K562 (cell line): ENCODE measurements around the gene SLC29A4. TPM values are rescaled to one million over a fixed set of nuclear protein-coding genes. Genes with fewer than 3 reads are reported as not detected.

Source experiments
- CBX3 ChIP-seq, 2 experiments: IDR thresholded peaks; 1 replicate in 1 of 2; 2 replicates in 1 of 2; pipeline ENCODE4 v1.6.1; 2012; ENCODE audit warnings: inconsistent platforms in 2 of 2, low read length in 2 of 2, borderline replicate concordance in 1 of 2, control low read depth in 1 of 2
- CHD1 ChIP-seq: fragments of 200-600 bp; sonication (generic); IDR thresholded peaks from one replicate; pipeline ENCODE4 v1.6.1; 2012; ENCODE audit warnings: mild to moderate bottlenecking, moderate library complexity, low read length, inconsistent platforms
- KDM5B ChIP-seq: fragments of 200-600 bp; sonication (generic); IDR thresholded peaks from 2 replicates; pipeline ENCODE4 v1.6.1; 2012; ENCODE audit warnings: low read depth, mild to moderate bottlenecking, moderate library complexity, low read length, control low read depth, inconsistent platforms; ENCODE audit not compliant: insufficient replicate concordance
- NELFE ChIP-seq: IDR thresholded peaks from 2 replicates; pipeline ENCODE4 v1.6.1; 2011; ENCODE audit warnings: mild to moderate bottlenecking; ENCODE audit not compliant: insufficient read depth, insufficient read length
- RBBP5 ChIP-seq: fragments of 200-600 bp; sonication (generic); IDR thresholded peaks from 2 replicates; pipeline ENCODE4 v1.6.1; 2012; ENCODE audit warnings: borderline replicate concordance, mild to moderate bottlenecking, low read length, control low read depth, inconsistent platforms; ENCODE audit not compliant: insufficient read depth, poor library complexity, severe bottlenecking
- RBM25 ChIP-seq: fragments of 200-400 bp; formaldehyde crosslinking; IDR thresholded peaks from 2 replicates; pipeline ENCODE4 v1.6.1; 2018; ENCODE audit warnings: low read length, low read depth, moderate library complexity; ENCODE audit not compliant: severe bottlenecking
- ZBTB11 ChIP-seq, 3 experiments: fragments of 200-800 bp in 1 of 3; fragments of 250-450 bp in 1 of 3; fragments of 450-650 bp in 1 of 3; sonication (Bioruptor Pico) in 1 of 3; sonication (Bioruptor generic) in 1 of 3; formaldehyde crosslinking in 1 of 3; IDR thresholded peaks; 2 replicates each; pipeline versions ENCODE4 v1.6.1 to v1.8.0; 2016 to 2022; ENCODE audit warnings: mild to moderate bottlenecking in 2 of 3, missing genetic modification characterization in 2 of 3, missing compliant biosample characterization in 1 of 3, moderate library complexity in 1 of 3
- ZBTB49 ChIP-seq: sonication (generic); formaldehyde crosslinking; IDR thresholded peaks from 2 replicates; pipeline ENCODE4 v1.8.0; 2022; ENCODE audit warnings: missing genetic modification reagents, mild to moderate bottlenecking, borderline replicate concordance
- ZNF134 ChIP-seq: fragments of 250-450 bp; sonication (Bioruptor Pico); conservative IDR thresholded peaks from 2 replicates; pipeline ENCODE4 v1.4.0; 2020
- polyA plus RNA-seq, 8 experiments: library from polyadenylated mRNA; depleted of rRNA in 4 of 8; stranded (reverse) in 5 of 8; unstranded in 3 of 8; fragments of >200 nt; fragmentation: Nextera tagmentation in 2 of 8; fragmentation: Illumina TruSeq in 1 of 8; extraction: Ambion mirVana in 2 of 8; extraction: Trizol in 1 of 8; gene quantifications; 2 replicates each; pipeline versions ENCODE4 v1.2.1 to v1.2.3, GENCODE V29; 2011 to 2014; ENCODE audit warnings: inconsistent platforms in 1 of 8, missing spikeins in 1 of 8
- total RNA-seq, 7 experiments: library from RNA; depleted of rRNA in 6 of 7; stranded (reverse); fragments of >200 nt in 6 of 7; fragmentation: Illumina TruSeq in 2 of 7; extraction: Trizol in 2 of 7; gene quantifications; 2 replicates each; pipeline versions ENCODE4 v1.2.1 to v1.2.3, GENCODE V29; 2011 to 2021; ENCODE audit warnings: low replicate concordance in 1 of 7
- TF ChIP-seq, protein P1 (sequence below): fragments of 250-450 bp; sonication (Bioruptor Pico); IDR thresholded peaks from 2 replicates; pipeline ENCODE4 v1.4.0; 2020; ENCODE audit warnings: mild to moderate bottlenecking, moderate library complexity, borderline replicate concordance

Gene SLC29A4
- total and polyA plus RNA-seq, 9 of the 15 experiments (the other 6 are each of a cell fraction or from before 2014, with no cell fraction given): 0.01 to 1.2 (median 0.37) TPM

GRCh38 chr7:5289355-5289754 is 6.6 kb downstream of the SLC29A4 start (continued):
- TF ChIP-seq ZBTB11 (CRISPR knock-in tag; IDR thresholded peaks at IDR 0.05) (no peak), NELFE (no peak), ZNF134 (CRISPR knock-in tag) (peak; percentile 98), KDM5B (no peak), RBM25 (peak; percentile 15), CBX3 (IDR thresholded peaks at IDR 0.05; ENCODE audit: borderline replicate concordance in 1 of 2, low read length in 2 of 2) (no peak), ZBTB49 (no peak), RBBP5 (no peak), CHD1 (no peak)
- TF ChIP-seq, protein P1, sequence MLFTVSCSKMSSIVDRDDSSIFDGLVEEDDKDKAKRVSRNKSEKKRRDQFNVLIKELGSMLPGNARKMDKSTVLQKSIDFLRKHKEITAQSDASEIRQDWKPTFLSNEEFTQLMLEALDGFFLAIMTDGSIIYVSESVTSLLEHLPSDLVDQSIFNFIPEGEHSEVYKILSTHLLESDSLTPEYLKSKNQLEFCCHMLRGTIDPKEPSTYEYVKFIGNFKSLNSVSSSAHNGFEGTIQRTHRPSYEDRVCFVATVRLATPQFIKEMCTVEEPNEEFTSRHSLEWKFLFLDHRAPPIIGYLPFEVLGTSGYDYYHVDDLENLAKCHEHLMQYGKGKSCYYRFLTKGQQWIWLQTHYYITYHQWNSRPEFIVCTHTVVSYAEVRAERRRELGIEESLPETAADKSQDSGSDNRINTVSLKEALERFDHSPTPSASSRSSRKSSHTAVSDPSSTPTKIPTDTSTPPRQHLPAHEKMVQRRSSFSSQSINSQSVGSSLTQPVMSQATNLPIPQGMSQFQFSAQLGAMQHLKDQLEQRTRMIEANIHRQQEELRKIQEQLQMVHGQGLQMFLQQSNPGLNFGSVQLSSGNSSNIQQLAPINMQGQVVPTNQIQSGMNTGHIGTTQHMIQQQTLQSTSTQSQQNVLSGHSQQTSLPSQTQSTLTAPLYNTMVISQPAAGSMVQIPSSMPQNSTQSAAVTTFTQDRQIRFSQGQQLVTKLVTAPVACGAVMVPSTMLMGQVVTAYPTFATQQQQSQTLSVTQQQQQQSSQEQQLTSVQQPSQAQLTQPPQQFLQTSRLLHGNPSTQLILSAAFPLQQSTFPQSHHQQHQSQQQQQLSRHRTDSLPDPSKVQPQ: no peak
